K562 (cell line): ENCODE measurements around the gene CCDC92. TPM values are rescaled to one million over a fixed set of nuclear protein-coding genes. Genes with fewer than 3 reads are reported as not detected.

ENCODE experiments used
- ATAC-seq: fragments of 200-7000 bp; cut with Tn5 transposase; 3 replicates; pipeline ENCODE4 v1.9.1; 2020; ENCODE audit warnings: moderate library complexity
- BruUV-seq: library from RNA; stranded (reverse); fragments of 400-500 nt; replicated peaks from 2 replicates; lab custom pipeline; 2021; lab: Mats Ljungman, UMichigan
- CTCF ChIA-PET: fragments of 300-600 bp; formaldehyde crosslinking; extraction: SDS; loops from one replicate; lab custom pipeline; 2021; ENCODE audit warnings: low intra/inter-chr PET ratio; lab: Yijun Ruan, JAX
- POLR2A ChIA-PET: fragments of 300-600, 350-650 bp; sonication (Branson Sonifier 250); formaldehyde crosslinking; extraction: SDS; loops from one replicate; lab custom pipeline; 2021; ENCODE audit warnings: antibody characterized with exemption, inconsistent platforms; lab: Yijun Ruan, JAX
- DNase-seq, 4 experiments: peaks; one replicate each; pipeline versions ENCODE4 v3.0.0 to v3.0.0-alpha.2; 2011 to 2018; ENCODE audit warnings: low spot score in 3 of 4, mixed read lengths in 3 of 4; ENCODE audit errors: extremely low read depth in 1 of 4
- FAIRE-seq: peaks from 2 replicates; lab custom pipeline; 2011; peaks lifted over from hg19 to GRCh38; lab: Jason Lieb, UNC
- H2AFZ ChIP-seq: 2 replicates; pipeline ENCODE4 v1.6.0; 2011; ENCODE audit warnings: low read depth, low read length, control low read depth, inconsistent platforms
- H3K27ac ChIP-seq: fragments of 200-600 bp; 3 replicates; pipeline ENCODE4 v1.8.0; 2011; ENCODE audit warnings: low read depth, mild to moderate bottlenecking, control low read depth, inconsistent platforms, low read length, moderate library complexity, mixed read lengths; ENCODE audit errors: extremely low read depth
- H3K27me3 ChIP-seq, 2 experiments: fragments of 300-600 bp in 1 of 2; 2 replicates in 1 of 2; 3 replicates in 1 of 2; pipeline versions ENCODE4 v1.6.0 to v1.8.0; 2011; ENCODE audit warnings: inconsistent platforms in 2 of 2, low read length in 2 of 2, mild to moderate bottlenecking in 1 of 2, mixed read lengths in 1 of 2, moderate library complexity in 1 of 2; ENCODE audit not compliant: control insufficient read depth in 2 of 2, insufficient read depth in 2 of 2
- H3K36me3 ChIP-seq: fragments of 300-600 bp; 3 replicates; pipeline ENCODE4 v1.8.0; 2011; ENCODE audit warnings: mild to moderate bottlenecking, low read length, inconsistent platforms; ENCODE audit not compliant: control insufficient read depth, insufficient read depth
- H3K4me1 ChIP-seq, 2 experiments: fragments of 200-600 bp in 1 of 2; replicated peaks in 1 of 2; 2 replicates in 1 of 2; 3 replicates in 1 of 2; pipeline versions ENCODE4 v1.5.1 to v1.8.0; 2011; ENCODE audit warnings: inconsistent platforms in 2 of 2, low read length in 2 of 2, mild to moderate bottlenecking in 1 of 2, mixed read lengths in 1 of 2, moderate library complexity in 1 of 2; ENCODE audit not compliant: control insufficient read depth in 2 of 2, insufficient read depth in 2 of 2
- H3K4me2 ChIP-seq: 2 replicates; pipeline ENCODE4 v1.6.1; 2011; ENCODE audit warnings: low read length, control low read depth, inconsistent platforms, mixed read lengths; ENCODE audit not compliant: insufficient read depth
- H3K4me3 ChIP-seq: fragments of 200-600 bp; sonication (generic), shearing (Covaris generic); 2 replicates; pipeline ENCODE4 v1.5.1; 2016; ENCODE audit warnings: control low read depth, inconsistent platforms
- H3K79me2 ChIP-seq: fragments of 200-600 bp; 3 replicates; pipeline ENCODE4 v1.8.0; 2011; ENCODE audit warnings: low read length, inconsistent platforms; ENCODE audit not compliant: control insufficient read depth, insufficient read depth
- H3K9ac ChIP-seq, 2 experiments: 2 replicates each; pipeline versions ENCODE4 v1.6.0 to v1.6.1; 2011; ENCODE audit warnings: low read depth in 2 of 2, low read length in 2 of 2, control low read depth in 1 of 2, inconsistent platforms in 1 of 2, mild to moderate bottlenecking in 1 of 2, mixed read lengths in 1 of 2; ENCODE audit not compliant: insufficient read depth in 1 of 2
- H3K9me1 ChIP-seq: one replicate; pipeline ENCODE4 v1.6.0; 2011; ENCODE audit warnings: inconsistent platforms, mild to moderate bottlenecking, low read length, moderate library complexity; ENCODE audit not compliant: control insufficient read depth, insufficient read depth
- H3K9me3 ChIP-seq: replicated peaks from 2 replicates; pipeline ENCODE4 v1.5.1; 2011; ENCODE audit warnings: low read depth, low read length, inconsistent platforms; ENCODE audit not compliant: control insufficient read depth, insufficient read depth
- H4K20me1 ChIP-seq: replicated peaks from 2 replicates; pipeline ENCODE4 v1.6.1; 2011; ENCODE audit warnings: low read length, inconsistent platforms, mixed read lengths; ENCODE audit not compliant: control insufficient read depth, insufficient read depth
- DMBX1 ChIP-seq: fragments of 250-450 bp; sonication (Bioruptor Pico); IDR thresholded peaks from 2 replicates; pipeline ENCODE4 v1.8.0; 2022; ENCODE audit warnings: inconsistent platforms, mild to moderate bottlenecking, moderate library complexity, borderline replicate concordance
- FIP1L1 ChIP-seq: fragments of 200-400 bp; formaldehyde crosslinking; IDR thresholded peaks from 2 replicates; pipeline ENCODE4 v1.6.1; 2018; ENCODE audit warnings: mild to moderate bottlenecking, low read depth, low read length; ENCODE audit not compliant: poor library complexity, severe bottlenecking
- HEY1 ChIP-seq: fragments of 250-450 bp; sonication (Bioruptor Pico); IDR thresholded peaks from 2 replicates; pipeline ENCODE4 v1.5.0; 2020; ENCODE audit warnings: mild to moderate bottlenecking, moderate library complexity, borderline replicate concordance
- HNRNPH1 ChIP-seq: fragments of 200-400 bp; formaldehyde crosslinking; optimal IDR thresholded peaks from 2 replicates; pipeline ENCODE3; 2017; ENCODE audit warnings: low read depth, mild to moderate bottlenecking, low read length, moderate library complexity
- JUN ChIP-seq, 2 experiments: sonication (generic) in 1 of 2; formaldehyde crosslinking in 1 of 2; IDR thresholded peaks; 2 replicates each; pipeline versions ENCODE4 v1.6.1 to v1.8.0; 2012 to 2022; ENCODE audit warnings: borderline replicate concordance in 2 of 2, mild to moderate bottlenecking in 2 of 2, improper control_type of control experiment in 1 of 2, low read depth in 1 of 2, low read length in 1 of 2, missing genetic modification reagents in 1 of 2
- MIER1 ChIP-seq: fragments of 450-650 bp; IDR thresholded peaks from 2 replicates; pipeline ENCODE4 v1.6.1; 2016; ENCODE audit warnings: antibody characterized with exemption, mild to moderate bottlenecking, low read depth
- NCOA4 ChIP-seq: fragments of 450-650 bp; IDR thresholded peaks from 2 replicates; pipeline ENCODE4 v1.6.1; 2018; ENCODE audit warnings: mild to moderate bottlenecking; ENCODE audit not compliant: partially characterized antibody
- PHB2 ChIP-seq: fragments of 450-650 bp; IDR thresholded peaks from 2 replicates; pipeline ENCODE4 v1.6.1; 2017; ENCODE audit warnings: low read depth
- STAG1 ChIP-seq: sonication (generic); formaldehyde crosslinking; IDR thresholded peaks from 2 replicates; pipeline ENCODE4 v1.5.0; 2020; ENCODE audit warnings: missing genetic modification reagents, borderline replicate concordance
- TCF15 ChIP-seq: fragments of 250-450 bp; sonication (Bioruptor Pico); IDR thresholded peaks from 2 replicates; pipeline ENCODE4 v1.8.0; 2022; ENCODE audit warnings: moderate library complexity, mild to moderate bottlenecking, inconsistent platforms
- ZEB2 ChIP-seq: fragments of 450-650 bp; IDR thresholded peaks from 2 replicates; pipeline ENCODE4 v1.6.1; 2016
- ZNF586 ChIP-seq: fragments of 450-650 bp; formaldehyde crosslinking; conservative IDR thresholded peaks from 2 replicates; pipeline ENCODE4 v1.4.0; 2020; ENCODE audit warnings: mild to moderate bottlenecking, moderate library complexity
- WGBS: fragments of 100-300 bp; shearing (Covaris generic); methylation state at CpG from one replicate; pipeline ENCODE4 v1.1.6; 2016; ENCODE audit warnings: low coverage, mixed read lengths; ENCODE audit not compliant: insufficient coverage; ENCODE audit errors: missing lambda C conversion rate; 5-methylcytosine and 5-hydroxymethylcytosine counted together
- in situ Hi-C: fragments of 300-500 bp; cut with MboI; formaldehyde crosslinking; loops from 4 replicates; pipeline ENCODE4 v1.15.0; 2018; ENCODE audit warnings: inconsistent platforms, mixed read lengths
- intact Hi-C: fragments of 100-400 bp; cut with micrococcal nuclease; formaldehyde crosslinking; loops from 2 replicates; pipeline ENCODE4 v1.14.2; 2022
- polyA plus RNA-seq, 8 experiments: library from polyadenylated mRNA; depleted of rRNA in 4 of 8; stranded (reverse) in 5 of 8; unstranded in 3 of 8; fragments of >200 nt; fragmentation: Nextera tagmentation in 2 of 8; fragmentation: Illumina TruSeq in 1 of 8; extraction: Ambion mirVana in 2 of 8; extraction: Trizol in 1 of 8; gene quantifications; 2 replicates each; pipeline versions ENCODE4 v1.2.1 to v1.2.3, GENCODE V29; 2011 to 2014; ENCODE audit warnings: inconsistent platforms in 1 of 8, missing spikeins in 1 of 8
- total RNA-seq, 7 experiments: library from RNA; depleted of rRNA in 6 of 7; stranded (reverse); fragments of >200 nt in 6 of 7; fragmentation: Illumina TruSeq in 2 of 7; extraction: Trizol in 2 of 7; gene quantifications; 2 replicates each; pipeline versions ENCODE4 v1.2.1 to v1.2.3, GENCODE V29; 2011 to 2021; ENCODE audit warnings: low replicate concordance in 1 of 7
- TF ChIP-seq, protein P1 (sequence below): fragments of 250-450 bp; sonication (Bioruptor Pico); IDR thresholded peaks from 2 replicates; pipeline ENCODE4 v1.5.0; 2021; ENCODE audit warnings: mild to moderate bottlenecking, borderline replicate concordance

Gene CCDC92
- total and polyA plus RNA-seq, 9 of the 15 experiments (the other 6 are each of a cell fraction or from before 2014, with no cell fraction given): 0.27 to 5.9 (median 2.1) TPM

DNA sequence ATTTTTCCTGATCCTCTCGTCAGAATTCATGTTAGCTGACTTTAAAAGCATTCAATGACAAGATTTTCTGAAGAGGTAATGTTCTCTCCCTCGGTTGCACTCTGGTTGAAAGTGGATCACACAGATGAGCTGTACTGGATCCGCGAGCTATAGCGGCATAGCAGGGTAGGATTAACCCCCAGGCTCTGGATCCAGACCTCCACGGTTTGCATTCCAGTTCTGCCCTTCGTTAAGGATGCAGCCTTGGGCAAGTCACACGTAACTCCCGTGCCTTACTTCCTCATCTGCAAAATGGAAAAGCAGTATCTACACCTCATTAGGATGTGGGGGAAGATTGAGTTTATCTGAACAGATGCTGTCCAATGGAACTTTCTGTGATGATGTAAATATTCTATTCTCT lies 13.8 kb downstream of the CCDC92 start:
- no peak for FAIRE-seq
- ATAC-seq: no peak
- WGBS: 50% methylated on average over 9 of the region's 9 CpGs
- H3K27me3 ChIP-seq: no peaks in the 10 kb centered on the region
- no peaks in the 10 kb centered on the region for H3K9me1 ChIP-seq
- H3K4me2 ChIP-seq: no peak overlapping the region
- no peak overlapping the region for H3K27ac ChIP-seq
- no peaks in the 10 kb centered on the region for H3K36me3 ChIP-seq
- no peaks in the 10 kb centered on the region for H3K79me2 ChIP-seq
- BruUV-seq: no TSS peak
- no peak overlapping the region for H3K4me3 ChIP-seq
- no peak for DNase-seq
- no peak for TF ChIP-seq NCOA4
- no peak for TF ChIP-seq FIP1L1
- in situ Hi-C loops: no loop called here
- H3K9ac ChIP-seq: no peak overlapping the region; a peak in 1 of 4 replicates
- no peak overlapping the region for H2AFZ ChIP-seq
- no peaks in the 10 kb centered on the region for H3K9me3 ChIP-seq
- ChIA-PET CTCF (no interaction called here), POLR2A (interaction anchor here (1.8 kb wide), 1 partner anchor 8 kb away, joined by 5 read pairs; no protein-coding TSS in a partner anchor)
- intact Hi-C loops: no loop called here
- no peaks in the 10 kb centered on the region for H4K20me1 ChIP-seq
- H3K4me1 ChIP-seq: no peaks in the 10 kb centered on the region; a peak in 1 of 5 replicates

GRCh38 chr12:123958462-123958861 lies 14.2 kb downstream of the CCDC92 start:
- BruUV-seq: no TSS peak
- ATAC-seq: no peak
- intact Hi-C loops: no loop called here

More at GRCh38 chr12:123958462-123958861, 14.2 kb downstream of the CCDC92 start:
- FAIRE-seq (no peak), DNase-seq (no peak)
- H3K4me2 ChIP-seq: no peak overlapping the region
- H2AFZ ChIP-seq: no peak overlapping the region
- H3K4me3 ChIP-seq: no peak overlapping the region
- in situ Hi-C loops: no loop called here
- no peaks in the 10 kb centered on the region for H3K9me3 ChIP-seq
- 60% methylated on average over 8 of the region's 8 CpGs for WGBS
- H3K79me2 ChIP-seq: no peaks in the 10 kb centered on the region
- no peaks in the 10 kb centered on the region for H3K36me3 ChIP-seq
- TF ChIP-seq PHB2: no peak
- TF ChIP-seq HNRNPH1: no peak
- no peak for TF ChIP-seq STAG1 (CRISPR knock-in tag)
- TF ChIP-seq TCF15 (CRISPR knock-in tag): no peak
- no peak for TF ChIP-seq JUN (IDR thresholded peaks at IDR 0.05; ENCODE audit: borderline replicate concordance, low read depth, low read length)
- no peak for TF ChIP-seq JUN (CRISPR knock-in tag; IDR thresholded peaks at IDR 0.05; ENCODE audit: borderline replicate concordance)
- no peak for TF ChIP-seq HEY1 (CRISPR knock-in tag)
- TF ChIP-seq, protein P1, sequence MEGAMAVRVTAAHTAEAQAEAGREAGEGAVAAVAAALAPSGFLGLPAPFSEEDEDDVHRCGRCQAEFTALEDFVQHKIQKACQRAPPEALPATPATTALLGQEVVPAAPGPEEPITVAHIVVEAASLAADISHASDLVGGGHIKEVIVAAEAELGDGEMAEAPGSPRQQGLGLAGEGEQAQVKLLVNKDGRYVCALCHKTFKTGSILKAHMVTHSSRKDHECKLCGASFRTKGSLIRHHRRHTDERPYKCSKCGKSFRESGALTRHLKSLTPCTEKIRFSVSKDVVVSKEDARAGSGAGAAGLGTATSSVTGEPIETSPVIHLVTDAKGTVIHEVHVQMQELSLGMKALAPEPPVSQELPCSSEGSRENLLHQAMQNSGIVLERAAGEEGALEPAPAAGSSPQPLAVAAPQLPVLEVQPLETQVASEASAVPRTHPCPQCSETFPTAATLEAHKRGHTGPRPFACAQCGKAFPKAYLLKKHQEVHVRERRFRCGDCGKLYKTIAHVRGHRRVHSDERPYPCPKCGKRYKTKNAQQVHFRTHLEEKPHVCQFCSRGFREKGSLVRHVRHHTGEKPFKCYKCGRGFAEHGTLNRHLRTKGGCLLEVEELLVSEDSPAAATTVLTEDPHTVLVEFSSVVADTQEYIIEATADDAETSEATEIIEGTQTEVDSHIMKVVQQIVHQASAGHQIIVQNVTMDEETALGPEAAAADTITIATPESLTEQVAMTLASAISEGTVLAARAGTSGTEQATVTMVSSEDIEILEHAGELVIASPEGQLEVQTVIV (CRISPR knock-in tag): no peak
- TF ChIP-seq DMBX1 (CRISPR knock-in tag): no peak
- no peak for TF ChIP-seq ZNF586
- no peak for TF ChIP-seq ZEB2
- TF ChIP-seq MIER1: no peak
- no peaks in the 10 kb centered on the region for H3K27me3 ChIP-seq
- POLR2A ChIA-PET: no interaction called here
- no peaks in the 10 kb centered on the region for H4K20me1 ChIP-seq
- peak overlapping the region in 1 of 2 experiments; percentile 70; a peak in 1 of 4 replicates for H3K9ac ChIP-seq
- H3K4me1 ChIP-seq: no peaks in the 10 kb centered on the region; a peak in 1 of 5 replicates
- H3K27ac ChIP-seq: no peak overlapping the region
- no peaks in the 10 kb centered on the region for H3K9me1 ChIP-seq
- CTCF ChIA-PET: no interaction called here
